NCI-H1105 (cell line): ENCODE measurements around the gene CORO2B.

Experiments
- DNase-seq: peaks from one replicate; lab custom pipeline; 2025; lab: John Stamatoyannopoulos, UW

Gene CORO2B

GRCh38 chr15:68574046-68574445, 4.7 kb upstream of the CORO2B start:
- no peak for DNase-seq

GRCh38 chr15:68574629-68575028, 4.2 kb upstream of the CORO2B start:
- no peak for DNase-seq

GRCh38 chr15:68576235-68576892, 2.4 kb upstream of the CORO2B start:
- DNase-seq: peak; percentile 86

- DNase-seq: peak; percentile 43
Measured at GRCh38 chr15:68578175-68578979, 416 bp upstream of the CORO2B start.

GRCh38 chr15:68580026-68580882, 1.5 kb downstream of the CORO2B start:
- no peak for DNase-seq

- no peak for DNase-seq
Measured at GRCh38 chr15:68580883-68581155, 2.0 kb downstream of the CORO2B start.

- DNase-seq: no peak
Measured at GRCh38 chr15:68581725-68582124, 2.9 kb downstream of the CORO2B start.

- no peak for DNase-seq
Measured at GRCh38 chr15:68582236-68582635, 3.4 kb downstream of the CORO2B start.

GRCh38 chr15:68582864-68583263, 4.1 kb downstream of the CORO2B start:
- DNase-seq: no peak

GRCh38 chr15:68583321-68583720, 4.5 kb downstream of the CORO2B start:
- no peak for DNase-seq

- peak; percentile 15 for DNase-seq
Measured at GRCh38 chr15:68583936-68584755, 5.4 kb downstream of the CORO2B start.

- peak; percentile 93 for DNase-seq
Measured at GRCh38 chr15:68584756-68585573, 6.2 kb downstream of the CORO2B start.

GRCh38 chr15:68585574-68586273, 6.9 kb downstream of the CORO2B start:
- DNase-seq: no peak

- no peak for DNase-seq
Measured at GRCh38 chr15:68586274-68586961, 7.6 kb downstream of the CORO2B start.

- DNase-seq: no peak
Measured at GRCh38 chr15:68587769-68588385, 9.1 kb downstream of the CORO2B start.

- DNase-seq: no peak
Measured at GRCh38 chr15:68589053-68589452, 10.3 kb downstream of the CORO2B start.

GRCh38 chr15:68589783-68590710, 11.3 kb downstream of the CORO2B start:
- DNase-seq: no peak

- DNase-seq: no peak
Measured at GRCh38 chr15:68590721-68591389, 12.1 kb downstream of the CORO2B start.
